ENCODE measurements around the gene LCN9.

GRCh38 chr9:135615666-135616618 is 47.2 kb upstream of the LCN9 start:
- TF ChIP-seq CTCF (conservative IDR thresholded peaks at IDR 0.05; ENCODE audit: low read depth in 2 of 2), result peak in 1 of 2 experiments; percentile 27; a peak in 2 of 4 replicates
- no peak for TF ChIP-seq EZH2 (IDR thresholded peaks at IDR 0.05; ENCODE audit: low read depth, unreplicated experiment)
- TF ChIP-seq EZH2phosphoT487 (IDR thresholded peaks at IDR 0.05; ENCODE audit: unreplicated experiment), result no peak
- no peak for TF ChIP-seq CREB1 (CRISPR knock-in tag; IDR thresholded peaks at IDR 0.05; ENCODE audit: low read depth)
- TF ChIP-seq, protein P1, sequence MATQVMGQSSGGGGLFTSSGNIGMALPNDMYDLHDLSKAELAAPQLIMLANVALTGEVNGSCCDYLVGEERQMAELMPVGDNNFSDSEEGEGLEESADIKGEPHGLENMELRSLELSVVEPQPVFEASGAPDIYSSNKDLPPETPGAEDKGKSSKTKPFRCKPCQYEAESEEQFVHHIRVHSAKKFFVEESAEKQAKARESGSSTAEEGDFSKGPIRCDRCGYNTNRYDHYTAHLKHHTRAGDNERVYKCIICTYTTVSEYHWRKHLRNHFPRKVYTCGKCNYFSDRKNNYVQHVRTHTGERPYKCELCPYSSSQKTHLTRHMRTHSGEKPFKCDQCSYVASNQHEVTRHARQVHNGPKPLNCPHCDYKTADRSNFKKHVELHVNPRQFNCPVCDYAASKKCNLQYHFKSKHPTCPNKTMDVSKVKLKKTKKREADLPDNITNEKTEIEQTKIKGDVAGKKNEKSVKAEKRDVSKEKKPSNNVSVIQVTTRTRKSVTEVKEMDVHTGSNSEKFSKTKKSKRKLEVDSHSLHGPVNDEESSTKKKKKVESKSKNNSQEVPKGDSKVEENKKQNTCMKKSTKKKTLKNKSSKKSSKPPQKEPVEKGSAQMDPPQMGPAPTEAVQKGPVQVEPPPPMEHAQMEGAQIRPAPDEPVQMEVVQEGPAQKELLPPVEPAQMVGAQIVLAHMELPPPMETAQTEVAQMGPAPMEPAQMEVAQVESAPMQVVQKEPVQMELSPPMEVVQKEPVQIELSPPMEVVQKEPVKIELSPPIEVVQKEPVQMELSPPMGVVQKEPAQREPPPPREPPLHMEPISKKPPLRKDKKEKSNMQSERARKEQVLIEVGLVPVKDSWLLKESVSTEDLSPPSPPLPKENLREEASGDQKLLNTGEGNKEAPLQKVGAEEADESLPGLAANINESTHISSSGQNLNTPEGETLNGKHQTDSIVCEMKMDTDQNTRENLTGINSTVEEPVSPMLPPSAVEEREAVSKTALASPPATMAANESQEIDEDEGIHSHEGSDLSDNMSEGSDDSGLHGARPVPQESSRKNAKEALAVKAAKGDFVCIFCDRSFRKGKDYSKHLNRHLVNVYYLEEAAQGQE (IDR thresholded peaks at IDR 0.05; ENCODE audit: unreplicated experiment), result no peak
- TF ChIP-seq POLR2AphosphoS5 (IDR thresholded peaks at IDR 0.05; ENCODE audit: low read depth), result no peak
- no peak for TF ChIP-seq STAT1 (IDR thresholded peaks at IDR 0.05; ENCODE audit: unreplicated experiment)
- TF ChIP-seq ZNF114 (CRISPR knock-in tag; IDR thresholded peaks at IDR 0.05), result no peak
- TF ChIP-seq JUNB (IDR thresholded peaks at IDR 0.05; ENCODE audit: unreplicated experiment), result no peak
